K562 (cell line): Measurements from ENCODE around the gene PEAR1. TPM values are rescaled to one million over a fixed set of nuclear protein-coding genes. Genes with fewer than 3 reads are reported as not detected.
A peak's percentile ranks its signal among the peaks of the same experiment; 100 is the strongest.

Experiments used
- CSDE1 ChIP-seq, 2 experiments: fragments of 450-650 bp; IDR thresholded peaks; 2 replicates each; pipeline ENCODE4 v1.6.1; 2016; ENCODE audit warnings: mild to moderate bottlenecking in 1 of 2
- ESRRB ChIP-seq: fragments of 250-450 bp; sonication (Bioruptor Pico); IDR thresholded peaks from 2 replicates; pipeline ENCODE4 v1.5.0; 2020; ENCODE audit warnings: mild to moderate bottlenecking, moderate library complexity, borderline replicate concordance
- HIVEP1 ChIP-seq: fragments of 250-450 bp; sonication (Bioruptor Pico); IDR thresholded peaks from 2 replicates; pipeline ENCODE4 v1.4.0; 2020; ENCODE audit warnings: mild to moderate bottlenecking
- MECOM ChIP-seq: fragments of 250-450 bp; sonication (Bioruptor Pico); IDR thresholded peaks from 2 replicates; pipeline ENCODE4 v1.8.0; 2022; ENCODE audit warnings: inconsistent platforms
- MYBL2 ChIP-seq, 2 experiments: fragments of 450-650 bp in 1 of 2; sonication (generic) in 1 of 2; formaldehyde crosslinking in 1 of 2; IDR thresholded peaks; 2 replicates each; pipeline versions ENCODE4 v1.6.1 to v1.8.1; 2017 to 2022; ENCODE audit warnings: borderline replicate concordance in 1 of 2, inconsistent platforms in 1 of 2, low read depth in 1 of 2, mild to moderate bottlenecking in 1 of 2, missing genetic modification reagents in 1 of 2, moderate library complexity in 1 of 2
- NCOA2 ChIP-seq, 2 experiments: fragments of 450-650 bp; IDR thresholded peaks; 2 replicates each; pipeline ENCODE4 v1.6.1; 2018; ENCODE audit warnings: mild to moderate bottlenecking in 2 of 2, moderate library complexity in 1 of 2; ENCODE audit not compliant: partially characterized antibody in 2 of 2
- SNIP1 ChIP-seq: fragments of 450-650 bp; IDR thresholded peaks from 2 replicates; pipeline ENCODE4 v1.7.1; 2017; ENCODE audit warnings: low read depth, mild to moderate bottlenecking
- SNRNP70 ChIP-seq: fragments of 200-400 bp; formaldehyde crosslinking; optimal IDR thresholded peaks from 2 replicates; pipeline ENCODE3; 2017; ENCODE audit warnings: low read depth, low read length
- TAF1 ChIP-seq: IDR thresholded peaks from 2 replicates; pipeline ENCODE4 v1.6.1; 2011; ENCODE audit warnings: mild to moderate bottlenecking, low read length, moderate library complexity; ENCODE audit not compliant: insufficient read depth, control insufficient read depth, severe bottlenecking; ENCODE audit errors: extremely low read depth
- TGIF2 ChIP-seq: sonication (generic); formaldehyde crosslinking; IDR thresholded peaks from 2 replicates; pipeline ENCODE4 v1.8.1; 2022; ENCODE audit warnings: mild to moderate bottlenecking, missing genetic modification reagents, moderate library complexity
- ZNF77 ChIP-seq: fragments of 250-450 bp; sonication (Bioruptor Pico); IDR thresholded peaks from 2 replicates; pipeline ENCODE4 v1.5.0; 2020
- ZNF830 ChIP-seq: fragments of 250-450 bp; sonication (Bioruptor Pico); IDR thresholded peaks from 2 replicates; pipeline ENCODE4 v1.5.0; 2021; ENCODE audit warnings: mild to moderate bottlenecking
- polyA plus RNA-seq, 8 experiments: library from polyadenylated mRNA; depleted of rRNA in 4 of 8; stranded (reverse) in 5 of 8; unstranded in 3 of 8; fragments of >200 nt; fragmentation: Nextera tagmentation in 2 of 8; fragmentation: Illumina TruSeq in 1 of 8; extraction: Ambion mirVana in 2 of 8; extraction: Trizol in 1 of 8; gene quantifications; 2 replicates each; pipeline versions ENCODE4 v1.2.1 to v1.2.3, GENCODE V29; 2011 to 2014; ENCODE audit warnings: inconsistent platforms in 1 of 8, missing spikeins in 1 of 8
- total RNA-seq, 7 experiments: library from RNA; depleted of rRNA in 6 of 7; stranded (reverse); fragments of >200 nt in 6 of 7; fragmentation: Illumina TruSeq in 2 of 7; extraction: Trizol in 2 of 7; gene quantifications; 2 replicates each; pipeline versions ENCODE4 v1.2.1 to v1.2.3, GENCODE V29; 2011 to 2021; ENCODE audit warnings: low replicate concordance in 1 of 7
- TF ChIP-seq, protein P1 (sequence below), 2 experiments: fragments of 450-650 bp; conservative IDR thresholded peaks; 2 replicates each; pipeline ENCODE4 v1.6.1; 2017; ENCODE audit warnings: mild to moderate bottlenecking in 2 of 2, moderate library complexity in 2 of 2
- TF ChIP-seq, protein P2 (sequence below), 2 experiments: fragments of 450-650 bp; formaldehyde crosslinking in 1 of 2; IDR thresholded peaks; 2 replicates each; pipeline versions ENCODE4 v1.4.0 to v1.6.1; 2014 to 2020; ENCODE audit warnings: mild to moderate bottlenecking in 2 of 2, borderline replicate concordance in 1 of 2, low read depth in 1 of 2
- TF ChIP-seq, protein P3 (sequence below): fragments of 450-650 bp; formaldehyde crosslinking; IDR thresholded peaks from 2 replicates; pipeline ENCODE4 v1.4.0; 2020; ENCODE audit warnings: mild to moderate bottlenecking, mixed read lengths

The PEAR1 gene
- total and polyA plus RNA-seq, 9 of the 15 experiments (the other 6 are each of a cell fraction or from before 2014, with no cell fraction given) = 0.87 to 13.9 (median 6.1) TPM

DNA sequence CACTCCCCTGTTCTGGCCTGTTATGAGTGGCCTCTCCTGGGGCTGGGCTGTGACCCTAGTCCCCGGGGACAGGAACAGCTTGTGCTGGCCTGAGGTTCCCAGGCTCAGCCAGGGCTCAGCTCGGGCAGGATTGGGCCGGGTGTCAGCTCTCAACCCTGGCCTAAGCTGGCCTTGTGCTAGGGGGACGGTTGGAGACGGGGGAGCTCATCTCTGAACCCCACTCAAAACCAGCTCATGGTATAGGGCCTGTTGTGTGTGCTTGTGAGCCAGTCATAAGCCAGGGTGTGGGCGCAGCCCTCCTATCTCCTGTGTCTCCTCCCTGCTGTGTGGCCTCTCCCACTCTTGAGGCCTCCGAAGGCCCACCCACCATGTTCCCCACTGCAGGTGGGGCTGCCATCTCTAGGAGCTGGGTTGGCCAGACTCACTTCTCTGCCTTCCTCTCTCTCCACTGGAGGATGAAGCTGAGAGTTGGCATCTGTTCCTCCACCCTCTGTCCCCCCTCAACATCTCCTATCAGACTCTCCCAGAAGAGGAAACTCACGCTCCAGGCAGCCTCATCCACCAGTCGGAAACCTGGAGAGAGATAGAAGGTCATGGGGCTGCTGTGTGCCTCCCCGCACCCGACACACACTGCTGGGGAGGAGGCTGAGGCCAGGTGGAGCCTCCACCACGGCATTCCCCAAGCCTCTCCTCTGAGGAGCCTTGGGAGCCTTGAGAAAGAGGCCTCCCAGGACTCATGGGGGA, 1.4 kb downstream of the PEAR1 start (continued):
- TF ChIP-seq, protein P1, sequence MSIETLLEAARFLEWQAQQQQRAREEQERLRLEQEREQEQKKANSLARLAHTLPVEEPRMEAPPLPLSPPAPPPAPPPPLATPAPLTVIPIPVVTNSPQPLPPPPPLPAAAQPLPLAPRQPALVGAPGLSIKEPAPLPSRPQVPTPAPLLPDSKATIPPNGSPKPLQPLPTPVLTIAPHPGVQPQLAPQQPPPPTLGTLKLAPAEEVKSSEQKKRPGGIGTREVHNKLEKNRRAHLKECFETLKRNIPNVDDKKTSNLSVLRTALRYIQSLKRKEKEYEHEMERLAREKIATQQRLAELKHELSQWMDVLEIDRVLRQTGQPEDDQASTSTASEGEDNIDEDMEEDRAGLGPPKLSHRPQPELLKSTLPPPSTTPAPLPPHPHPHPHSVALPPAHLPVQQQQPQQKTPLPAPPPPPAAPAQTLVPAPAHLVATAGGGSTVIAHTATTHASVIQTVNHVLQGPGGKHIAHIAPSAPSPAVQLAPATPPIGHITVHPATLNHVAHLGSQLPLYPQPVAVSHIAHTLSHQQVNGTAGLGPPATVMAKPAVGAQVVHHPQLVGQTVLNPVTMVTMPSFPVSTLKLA (conservative IDR thresholded peaks at IDR 0.05) = 0 out of 4 replicates have a peak, but pooled peaks of 1 of the 2 experiments have one; percentile 44
- TF ChIP-seq NCOA2 (IDR thresholded peaks at IDR 0.05; ENCODE audit: partially characterized antibody in 2 of 2) (no peak), TAF1 (peak; percentile 20), TGIF2 (CRISPR knock-in tag) (no peak), ESRRB (CRISPR knock-in tag) (no peak), HIVEP1 (CRISPR knock-in tag) (no peak), SNIP1 (no peak), CSDE1 (IDR thresholded peaks at IDR 0.05) (no peak), ZNF77 (no peak), ZNF830 (CRISPR knock-in tag) (no peak), MYBL2 (IDR thresholded peaks at IDR 0.05; ENCODE audit: low read depth) (no peak), MYBL2 (CRISPR knock-in tag; IDR thresholded peaks at IDR 0.05; ENCODE audit: borderline replicate concordance) (no peak), SNRNP70 (no peak), MECOM (peak; percentile 35; the same call in 1 of the 2 replicates)
- TF ChIP-seq, protein P2, sequence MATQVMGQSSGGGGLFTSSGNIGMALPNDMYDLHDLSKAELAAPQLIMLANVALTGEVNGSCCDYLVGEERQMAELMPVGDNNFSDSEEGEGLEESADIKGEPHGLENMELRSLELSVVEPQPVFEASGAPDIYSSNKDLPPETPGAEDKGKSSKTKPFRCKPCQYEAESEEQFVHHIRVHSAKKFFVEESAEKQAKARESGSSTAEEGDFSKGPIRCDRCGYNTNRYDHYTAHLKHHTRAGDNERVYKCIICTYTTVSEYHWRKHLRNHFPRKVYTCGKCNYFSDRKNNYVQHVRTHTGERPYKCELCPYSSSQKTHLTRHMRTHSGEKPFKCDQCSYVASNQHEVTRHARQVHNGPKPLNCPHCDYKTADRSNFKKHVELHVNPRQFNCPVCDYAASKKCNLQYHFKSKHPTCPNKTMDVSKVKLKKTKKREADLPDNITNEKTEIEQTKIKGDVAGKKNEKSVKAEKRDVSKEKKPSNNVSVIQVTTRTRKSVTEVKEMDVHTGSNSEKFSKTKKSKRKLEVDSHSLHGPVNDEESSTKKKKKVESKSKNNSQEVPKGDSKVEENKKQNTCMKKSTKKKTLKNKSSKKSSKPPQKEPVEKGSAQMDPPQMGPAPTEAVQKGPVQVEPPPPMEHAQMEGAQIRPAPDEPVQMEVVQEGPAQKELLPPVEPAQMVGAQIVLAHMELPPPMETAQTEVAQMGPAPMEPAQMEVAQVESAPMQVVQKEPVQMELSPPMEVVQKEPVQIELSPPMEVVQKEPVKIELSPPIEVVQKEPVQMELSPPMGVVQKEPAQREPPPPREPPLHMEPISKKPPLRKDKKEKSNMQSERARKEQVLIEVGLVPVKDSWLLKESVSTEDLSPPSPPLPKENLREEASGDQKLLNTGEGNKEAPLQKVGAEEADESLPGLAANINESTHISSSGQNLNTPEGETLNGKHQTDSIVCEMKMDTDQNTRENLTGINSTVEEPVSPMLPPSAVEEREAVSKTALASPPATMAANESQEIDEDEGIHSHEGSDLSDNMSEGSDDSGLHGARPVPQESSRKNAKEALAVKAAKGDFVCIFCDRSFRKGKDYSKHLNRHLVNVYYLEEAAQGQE (IDR thresholded peaks at IDR 0.05; ENCODE audit: borderline replicate concordance) = no peak
- TF ChIP-seq, protein P2 (CRISPR knock-in tag; IDR thresholded peaks at IDR 0.05; ENCODE audit: low read depth) = no peak
- TF ChIP-seq, protein P3, sequence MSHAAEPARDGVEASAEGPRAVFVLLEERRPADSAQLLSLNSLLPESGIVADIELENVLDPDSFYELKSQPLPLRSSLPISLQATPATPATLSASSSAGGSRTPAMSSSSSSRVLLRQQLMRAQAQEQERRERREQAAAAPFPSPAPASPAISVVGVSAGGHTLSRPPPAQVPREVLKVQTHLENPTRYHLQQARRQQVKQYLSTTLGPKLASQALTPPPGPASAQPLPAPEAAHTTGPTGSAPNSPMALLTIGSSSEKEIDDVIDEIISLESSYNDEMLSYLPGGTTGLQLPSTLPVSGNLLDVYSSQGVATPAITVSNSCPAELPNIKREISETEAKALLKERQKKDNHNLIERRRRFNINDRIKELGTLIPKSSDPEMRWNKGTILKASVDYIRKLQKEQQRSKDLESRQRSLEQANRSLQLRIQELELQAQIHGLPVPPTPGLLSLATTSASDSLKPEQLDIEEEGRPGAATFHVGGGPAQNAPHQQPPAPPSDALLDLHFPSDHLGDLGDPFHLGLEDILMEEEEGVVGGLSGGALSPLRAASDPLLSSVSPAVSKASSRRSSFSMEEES = peak; percentile 31; the same call in 1 of the 2 replicates
